Endothelial cell of umbilical vein (primary cell): ENCODE results near the gene ZNF304. TPM values are rescaled to one million over a fixed set of nuclear protein-coding genes. Genes with fewer than 3 reads are reported as not detected.

Experiments
- BruUV-seq: library from RNA; stranded (reverse); fragments of 400-500 nt; replicated peaks from 2 replicates; lab custom pipeline; 2021; lab: Mats Ljungman, UMichigan
- CTCF ChIA-PET: fragments of 300-600, 350-600 bp; sonication (Branson Sonifier 250); formaldehyde crosslinking; loops from one replicate; lab custom pipeline; 2021; ENCODE audit warnings: antibody characterized with exemption, inconsistent platforms; lab: Charles Lee
- POLR2A ChIA-PET: fragments of 300-600, 350-600 bp; sonication (Branson Sonifier 250); formaldehyde crosslinking; loops from one replicate; lab custom pipeline; 2021; ENCODE audit warnings: antibody characterized with exemption, inconsistent platforms; lab: Charles Lee
- DNase-seq: peaks from one replicate; pipeline ENCODE4 v3.0.0-alpha.2; 2011; ENCODE audit warnings: low read depth, low spot score
- FAIRE-seq: peaks from 2 replicates; lab custom pipeline; 2011; peaks lifted over from hg19 to GRCh38; lab: Jason Lieb, UNC
- H2AFZ ChIP-seq: 2 replicates; pipeline ENCODE4 v1.6.0; 2012; ENCODE audit warnings: low read depth, low read length, control low read depth, inconsistent platforms
- H3K27ac ChIP-seq: 2 replicates; pipeline ENCODE4 v1.5.1; 2011; ENCODE audit warnings: low read depth, mild to moderate bottlenecking, control low read depth, low read length, moderate library complexity; ENCODE audit not compliant: insufficient read depth
- H3K27me3 ChIP-seq, 2 experiments: 2 replicates each; pipeline versions ENCODE4 v1.6.0 to v1.6.1; 2011; ENCODE audit warnings: low read length in 2 of 2, mixed read lengths in 1 of 2; ENCODE audit not compliant: control insufficient read depth in 2 of 2, insufficient read depth in 2 of 2
- H3K36me3 ChIP-seq, 2 experiments: 2 replicates in 1 of 2; 3 replicates in 1 of 2; pipeline ENCODE4 v1.5.1; 2011; ENCODE audit warnings: low read length in 2 of 2, mild to moderate bottlenecking in 1 of 2, moderate library complexity in 1 of 2; ENCODE audit not compliant: control insufficient read depth in 2 of 2, insufficient read depth in 2 of 2; ENCODE audit errors: extremely low read depth in 1 of 2
- H3K4me1 ChIP-seq: 3 replicates; pipeline ENCODE4 v1.5.1; 2011; ENCODE audit warnings: mild to moderate bottlenecking, low read length; ENCODE audit not compliant: control insufficient read depth, insufficient read depth; ENCODE audit errors: extremely low read depth
- H3K4me2 ChIP-seq: 2 replicates; pipeline ENCODE4 v1.6.1; 2011; ENCODE audit warnings: low read length, control low read depth, mixed read lengths; ENCODE audit not compliant: insufficient read depth
- H3K4me3 ChIP-seq, 3 experiments: fragments of 200-600 bp in 1 of 3; sonication (generic), shearing (Covaris generic) in 1 of 3; replicated peaks in 1 of 3; 2 replicates each; pipeline ENCODE4 v1.5.1; 2011 to 2016; ENCODE audit warnings: control low read depth in 3 of 3, low read length in 3 of 3, mild to moderate bottlenecking in 2 of 3, inconsistent platforms in 1 of 3, low read depth in 1 of 3, moderate library complexity in 1 of 3; ENCODE audit not compliant: insufficient read depth in 1 of 3
- H3K79me2 ChIP-seq: 2 replicates; pipeline ENCODE4 v1.6.0; 2012; ENCODE audit warnings: low read length, inconsistent platforms; ENCODE audit not compliant: control insufficient read depth, insufficient read depth
- H3K9ac ChIP-seq: replicated peaks from 2 replicates; pipeline ENCODE3; 2011; ENCODE audit warnings: low read length, control low read depth; ENCODE audit not compliant: insufficient read depth; ENCODE audit errors: extremely low read depth
- H3K9me1 ChIP-seq: replicated peaks from 3 replicates; pipeline ENCODE4 v1.6.0; 2011; ENCODE audit warnings: mild to moderate bottlenecking, low read length; ENCODE audit not compliant: control insufficient read depth, insufficient read depth; ENCODE audit errors: extremely low read depth
- H3K9me3 ChIP-seq: replicated peaks from 2 replicates; pipeline ENCODE4 v1.5.1; 2012; ENCODE audit warnings: low read length, inconsistent platforms; ENCODE audit not compliant: control insufficient read depth, insufficient read depth
- H4K20me1 ChIP-seq: replicated peaks from 2 replicates; pipeline ENCODE3; 2011; ENCODE audit warnings: mild to moderate bottlenecking, low read length; ENCODE audit not compliant: control insufficient read depth, insufficient read depth; ENCODE audit errors: extremely low read depth
- EZH2 ChIP-seq: IDR thresholded peaks from 2 replicates; pipeline ENCODE4 v1.6.1; 2012; ENCODE audit warnings: borderline replicate concordance, low read depth, mild to moderate bottlenecking, moderate library complexity, low read length, inconsistent platforms; ENCODE audit not compliant: severe bottlenecking
- FOS ChIP-seq: IDR thresholded peaks from 2 replicates; pipeline ENCODE4 v1.6.1; 2011; ENCODE audit warnings: mild to moderate bottlenecking, low read length, moderate library complexity, borderline replicate concordance; ENCODE audit not compliant: insufficient read depth
- GATA2 ChIP-seq: IDR thresholded peaks from 2 replicates; pipeline ENCODE4 v1.7.0; 2011; ENCODE audit warnings: low read depth, mild to moderate bottlenecking, moderate library complexity, mixed read lengths, low read length; ENCODE audit not compliant: insufficient read length, insufficient read depth
- JUN ChIP-seq: IDR thresholded peaks from 2 replicates; pipeline ENCODE4 v1.6.1; 2011; ENCODE audit warnings: borderline replicate concordance, low read depth; ENCODE audit not compliant: insufficient read length, insufficient read depth
- MYC ChIP-seq: IDR thresholded peaks from one replicate; pipeline ENCODE4 v1.6.1; 2011; ENCODE audit warnings: mild to moderate bottlenecking, low read depth, low read length
- POLR2A ChIP-seq: IDR thresholded peaks from 2 replicates; pipeline ENCODE4 v1.6.1; 2012; ENCODE audit warnings: low read depth, mild to moderate bottlenecking, control low read depth, low read length
- POLR2AphosphoS5 ChIP-seq: IDR thresholded peaks from 2 replicates; pipeline ENCODE4 v1.6.1; 2012; ENCODE audit warnings: low read depth, mild to moderate bottlenecking, control low read depth, low read length, moderate library complexity; ENCODE audit not compliant: insufficient read depth
- dilution Hi-C: fragments of 300-500 bp; cut with MboI; formaldehyde crosslinking; loops from one replicate; pipeline ENCODE4 v1.15.0; 2019; ENCODE audit warnings: low sequenced_read_pairs; ENCODE audit not compliant: extremely low pct_ligation_motif_present
- intact Hi-C: fragments of 100-400 bp; cut with micrococcal nuclease; formaldehyde crosslinking; loops from one replicate; pipeline ENCODE4 v1.10.0; 2022
- polyA plus RNA-seq, 4 experiments: library from polyadenylated mRNA; depleted of rRNA in 3 of 4; stranded (reverse) in 3 of 4; unstranded in 1 of 4; fragments of >200 nt; gene quantifications; 2 replicates each; pipeline versions ENCODE4 v1.2.1 to v1.2.3, GENCODE V29; 2011 to 2012; ENCODE audit warnings: missing spikeins in 1 of 4
- total RNA-seq: library from RNA; stranded (reverse); gene quantifications from 2 replicates; pipeline ENCODE4 v1.2.3, GENCODE V29; 2021
- TF ChIP-seq, protein P1 (sequence below): IDR thresholded peaks from 2 replicates; pipeline ENCODE4 v1.6.1; 2011; ENCODE audit not compliant: insufficient read depth, insufficient read length
- TF ChIP-seq, protein P2 (sequence below), 2 donors: IDR thresholded peaks; 1 replicate in 1 of 2; 2 replicates in 1 of 2; pipeline ENCODE4 v1.5.1; 2011; ENCODE audit warnings: low read length in 2 of 2, mild to moderate bottlenecking in 2 of 2, moderate library complexity in 2 of 2, control low read depth in 1 of 2, inconsistent platforms in 1 of 2, low read depth in 1 of 2; ENCODE audit not compliant: insufficient read depth in 1 of 2; ENCODE audit errors: extremely low read depth in 1 of 2

Gene ZNF304
- total and polyA plus RNA-seq, 2 donors (not counting 3 experiments of a cell fraction or from before 2014, with no cell fraction given), result 2.5 to 5.3 TPM

DNA sequence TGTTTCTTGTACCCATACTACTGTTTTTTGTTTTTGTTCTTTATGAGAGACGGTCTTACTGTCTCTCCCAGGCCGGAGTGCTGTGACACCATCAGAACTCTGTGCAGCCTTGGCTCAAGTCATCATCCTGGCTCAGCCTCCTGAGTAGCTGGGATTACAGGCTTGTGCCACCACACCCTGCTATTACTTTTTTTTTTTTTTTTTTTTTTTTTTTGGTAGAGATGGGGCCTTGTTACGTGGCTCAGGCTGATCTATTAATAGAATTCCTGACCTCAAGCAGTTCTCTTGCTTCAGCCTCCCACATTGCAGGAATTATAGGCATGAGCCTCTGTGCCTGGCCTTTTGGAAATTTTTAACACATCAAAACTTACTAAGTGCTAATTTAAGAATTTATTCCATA is 2.9 kb upstream of the ZNF304 start:
- Histone ChIP-seq H3K27ac (no peak overlapping the region), H3K36me3 (no peaks in the 10 kb centered on the region), H3K4me2 (no peak overlapping the region), H3K9me1 (no peaks in the 10 kb centered on the region), H3K79me2 (peaks cover 11% of the 10 kb centered on the region), H3K9ac (no peak overlapping the region), H3K4me1 (peaks cover 8% of the 10 kb centered on the region), H3K9me3 (no peaks in the 10 kb centered on the region), H3K4me3 (no peak overlapping the region), H2AFZ (no peak overlapping the region), H3K27me3 (peaks cover 0 to 3% of the 10 kb centered on the region in 2 experiments), H4K20me1 (no peaks in the 10 kb centered on the region)
- CTCF ChIA-PET, result no interaction called here
- FAIRE-seq, result no peak
- no TSS peak for BruUV-seq
- dilution Hi-C loops (no loop called here), intact Hi-C loops (no loop called here)
- TF ChIP-seq FOS, result no peak
- TF ChIP-seq, protein P1, sequence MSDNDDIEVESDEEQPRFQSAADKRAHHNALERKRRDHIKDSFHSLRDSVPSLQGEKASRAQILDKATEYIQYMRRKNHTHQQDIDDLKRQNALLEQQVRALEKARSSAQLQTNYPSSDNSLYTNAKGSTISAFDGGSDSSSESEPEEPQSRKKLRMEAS, result no peak
- TF ChIP-seq, protein P2, sequence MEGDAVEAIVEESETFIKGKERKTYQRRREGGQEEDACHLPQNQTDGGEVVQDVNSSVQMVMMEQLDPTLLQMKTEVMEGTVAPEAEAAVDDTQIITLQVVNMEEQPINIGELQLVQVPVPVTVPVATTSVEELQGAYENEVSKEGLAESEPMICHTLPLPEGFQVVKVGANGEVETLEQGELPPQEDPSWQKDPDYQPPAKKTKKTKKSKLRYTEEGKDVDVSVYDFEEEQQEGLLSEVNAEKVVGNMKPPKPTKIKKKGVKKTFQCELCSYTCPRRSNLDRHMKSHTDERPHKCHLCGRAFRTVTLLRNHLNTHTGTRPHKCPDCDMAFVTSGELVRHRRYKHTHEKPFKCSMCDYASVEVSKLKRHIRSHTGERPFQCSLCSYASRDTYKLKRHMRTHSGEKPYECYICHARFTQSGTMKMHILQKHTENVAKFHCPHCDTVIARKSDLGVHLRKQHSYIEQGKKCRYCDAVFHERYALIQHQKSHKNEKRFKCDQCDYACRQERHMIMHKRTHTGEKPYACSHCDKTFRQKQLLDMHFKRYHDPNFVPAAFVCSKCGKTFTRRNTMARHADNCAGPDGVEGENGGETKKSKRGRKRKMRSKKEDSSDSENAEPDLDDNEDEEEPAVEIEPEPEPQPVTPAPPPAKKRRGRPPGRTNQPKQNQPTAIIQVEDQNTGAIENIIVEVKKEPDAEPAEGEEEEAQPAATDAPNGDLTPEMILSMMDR (IDR thresholded peaks at IDR 0.05; ENCODE audit: extremely low read depth in 1 of 2, insufficient read depth in 1 of 2, low read depth in 1 of 2, low read length in 2 of 2), result no peak
- no peak for DNase-seq
- POLR2A ChIA-PET, result no interaction called here

DNA sequence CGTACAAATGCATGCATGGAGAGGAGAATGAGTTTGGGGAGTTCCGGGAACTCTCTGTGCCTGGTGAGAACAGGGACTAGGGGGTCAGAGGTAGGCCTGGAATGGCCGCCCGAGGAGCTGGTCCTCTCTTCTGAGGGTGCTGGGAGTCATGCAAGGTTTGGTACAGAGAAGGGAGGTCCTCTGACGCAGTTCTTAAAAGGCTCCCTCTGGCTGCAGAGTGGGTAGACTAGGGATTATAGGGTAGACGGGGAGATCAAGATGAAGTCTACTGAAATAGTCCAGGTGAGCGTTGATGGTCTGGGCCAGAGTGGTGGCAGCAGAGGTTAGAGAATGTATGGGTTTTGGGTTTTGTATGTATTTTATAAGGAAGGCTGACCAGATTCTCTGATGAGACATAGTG is 796 bp downstream of the ZNF304 start:
- dilution Hi-C loops, result no loop called here
- TF ChIP-seq POLR2AphosphoS5 (no peak), EZH2 (no peak), POLR2A (no peak), MYC (no peak), FOS (no peak), JUN (no peak), GATA2 (no peak)
- TF ChIP-seq, protein P1, result no peak
- TF ChIP-seq, protein P2 (IDR thresholded peaks at IDR 0.05; ENCODE audit: extremely low read depth in 1 of 2, insufficient read depth in 1 of 2, low read depth in 1 of 2, low read length in 2 of 2), result no peak
- peak overlapping the region; percentile 46 for H3K4me2 ChIP-seq
- POLR2A ChIA-PET, result no interaction called here
- H3K4me3 ChIP-seq, result peak overlapping the region; percentile 42 to 73 (median 64)
- H2AFZ ChIP-seq, result no peak overlapping the region
- no peaks in the 10 kb centered on the region for H4K20me1 ChIP-seq
- CTCF ChIA-PET, result no interaction called here
- peaks cover 7% of the 10 kb centered on the region for H3K9me3 ChIP-seq
- DNase-seq (no peak), FAIRE-seq (no peak)
- H3K9me1 ChIP-seq, result no peaks in the 10 kb centered on the region
- no peaks in the 10 kb centered on the region for H3K27me3 ChIP-seq
- peaks cover 6 to 25% of the 10 kb centered on the region in 2 experiments for H3K36me3 ChIP-seq
- peaks cover 8% of the 10 kb centered on the region for H3K4me1 ChIP-seq
- intact Hi-C loops, result loop anchor here (1.0 to 5.0 kb wide), 4 partner anchors 11 to 110 kb away; partner anchors contain the start of genes TRAPPC2B, ZNF460, ZNF547 and ZNF548
- peaks cover 11% of the 10 kb centered on the region for H3K79me2 ChIP-seq
- H3K27ac ChIP-seq, result no peak overlapping the region
- peak overlapping the region; percentile 67 for H3K9ac ChIP-seq
- no TSS peak for BruUV-seq
